ENCODE results near the gene TMEM145. TPM values are rescaled to one million over a fixed set of nuclear protein-coding genes. Genes with fewer than 3 reads are reported as not detected.

The TMEM145 gene
- total and polyA plus RNA-seq, 2 donors (not counting 1 experiment from before 2014, with no cell fraction given): 0.05 to 0.83 TPM

- H4K20me1 ChIP-seq (ENCODE audit: control insufficient read depth, extremely low read depth, insufficient read depth, low read length): no peaks in the 10 kb centered on the region
- no peak for DNase-seq (ENCODE audit: low read depth in 2 of 2)
- H2AFZ ChIP-seq (ENCODE audit: low read length): no peak overlapping the region
- no peaks in the 10 kb centered on the region for H3K4me1 ChIP-seq (ENCODE audit: control insufficient read depth, extremely low read depth, insufficient read depth, low read length)
- H3K4me2 ChIP-seq (ENCODE audit: extremely low read depth, insufficient read depth, low read length): no peak overlapping the region
- no peaks in the 10 kb centered on the region for H3K79me2 ChIP-seq (ENCODE audit: control insufficient read depth, insufficient read depth, low read length)
- H3K27ac ChIP-seq (ENCODE audit: insufficient read depth, low read length): no peak overlapping the region
- H3K9ac ChIP-seq (ENCODE audit: insufficient read depth, low read length): no peak overlapping the region
- H3K36me3 ChIP-seq (ENCODE audit: control insufficient read depth, insufficient read depth, low read length): no peaks in the 10 kb centered on the region
- H3K27me3 ChIP-seq (ENCODE audit: control insufficient read depth, insufficient read depth, low read length): no peaks in the 10 kb centered on the region
- no peak overlapping the region for H3K4me3 ChIP-seq (replicated peaks in 1 of 4; ENCODE audit: control extremely low read depth in 1 of 4, insufficient read depth in 1 of 4, low read depth in 3 of 4, low read length in 4 of 4)
- no peak for TF ChIP-seq EZH2 (IDR thresholded peaks at IDR 0.05; ENCODE audit: low read length, missing control alignments)
- TF ChIP-seq CTCF (conservative IDR thresholded peaks at IDR 0.05 in 1 of 2, IDR thresholded peaks at IDR 0.05 in 1 of 2; ENCODE audit: low read depth in 1 of 2, low read length in 2 of 2): no peak
- no peaks in the 10 kb centered on the region for H3K9me3 ChIP-seq (ENCODE audit: control insufficient read depth, insufficient read depth, low read depth, low read length)
These were observed 6.5 kb upstream of the TMEM145 start for GRCh38 chr19:42306646-42307045.

- Histone ChIP-seq H3K4me1 (ENCODE audit: control insufficient read depth, extremely low read depth, insufficient read depth, low read length) (no peaks in the 10 kb centered on the region), H3K27ac (ENCODE audit: insufficient read depth, low read length) (no peak overlapping the region), H3K9me3 (ENCODE audit: control insufficient read depth, insufficient read depth, low read depth, low read length) (no peaks in the 10 kb centered on the region), H3K9ac (ENCODE audit: insufficient read depth, low read length) (no peak overlapping the region), H3K36me3 (ENCODE audit: control insufficient read depth, insufficient read depth, low read length) (no peaks in the 10 kb centered on the region), H3K79me2 (ENCODE audit: control insufficient read depth, insufficient read depth, low read length) (no peaks in the 10 kb centered on the region), H2AFZ (ENCODE audit: low read length) (no peak overlapping the region), H4K20me1 (ENCODE audit: control insufficient read depth, extremely low read depth, insufficient read depth, low read length) (no peaks in the 10 kb centered on the region), H3K4me3 (replicated peaks in 1 of 4; ENCODE audit: control extremely low read depth in 1 of 4, insufficient read depth in 1 of 4, low read depth in 3 of 4, low read length in 4 of 4) (no peak overlapping the region), H3K27me3 (ENCODE audit: control insufficient read depth, insufficient read depth, low read length) (peaks cover 14% of the 10 kb centered on the region), H3K4me2 (ENCODE audit: extremely low read depth, insufficient read depth, low read length) (no peak overlapping the region)
- no peak for DNase-seq (ENCODE audit: low read depth in 2 of 2)
- TF ChIP-seq CTCF (conservative IDR thresholded peaks at IDR 0.05 in 1 of 2, IDR thresholded peaks at IDR 0.05 in 1 of 2; ENCODE audit: low read depth in 1 of 2, low read length in 2 of 2) (no peak), EZH2 (IDR thresholded peaks at IDR 0.05; ENCODE audit: low read length, missing control alignments) (no peak)
These were observed 3.4 kb upstream of the TMEM145 start for GRCh38 chr19:42309686-42310085.

GRCh38 chr19:42311657-42312056, 1.5 kb upstream of the TMEM145 start:
- Histone ChIP-seq H3K4me3 (replicated peaks in 1 of 4; ENCODE audit: control extremely low read depth in 1 of 4, insufficient read depth in 1 of 4, low read depth in 3 of 4, low read length in 4 of 4) (no peak overlapping the region), H3K36me3 (ENCODE audit: control insufficient read depth, insufficient read depth, low read length) (no peaks in the 10 kb centered on the region), H3K4me2 (ENCODE audit: extremely low read depth, insufficient read depth, low read length) (no peak overlapping the region), H3K27ac (ENCODE audit: insufficient read depth, low read length) (no peak overlapping the region), H3K9me3 (ENCODE audit: control insufficient read depth, insufficient read depth, low read depth, low read length) (no peaks in the 10 kb centered on the region), H3K9ac (ENCODE audit: insufficient read depth, low read length) (no peak overlapping the region), H3K4me1 (ENCODE audit: control insufficient read depth, extremely low read depth, insufficient read depth, low read length) (no peaks in the 10 kb centered on the region), H3K27me3 (ENCODE audit: control insufficient read depth, insufficient read depth, low read length) (peaks cover 16% of the 10 kb centered on the region), H3K79me2 (ENCODE audit: control insufficient read depth, insufficient read depth, low read length) (no peaks in the 10 kb centered on the region), H4K20me1 (ENCODE audit: control insufficient read depth, extremely low read depth, insufficient read depth, low read length) (no peaks in the 10 kb centered on the region), H2AFZ (ENCODE audit: low read length) (no peak overlapping the region)
- TF ChIP-seq EZH2 (IDR thresholded peaks at IDR 0.05; ENCODE audit: low read length, missing control alignments) (no peak), CTCF (conservative IDR thresholded peaks at IDR 0.05 in 1 of 2, IDR thresholded peaks at IDR 0.05 in 1 of 2; ENCODE audit: low read depth in 1 of 2, low read length in 2 of 2) (peak in 1 of 2 donors; percentile 4)
- DNase-seq (ENCODE audit: low read depth in 2 of 2): no peak

All from fibroblast of lung (primary cell).